NCI-H1930 (cell line): Measurements from ENCODE around the gene RASAL1.

Experiments
- DNase-seq, 2 experiments: peaks; one replicate each; lab custom pipeline; 2025; lab: John Stamatoyannopoulos, UW

The RASAL1 gene

DNA sequence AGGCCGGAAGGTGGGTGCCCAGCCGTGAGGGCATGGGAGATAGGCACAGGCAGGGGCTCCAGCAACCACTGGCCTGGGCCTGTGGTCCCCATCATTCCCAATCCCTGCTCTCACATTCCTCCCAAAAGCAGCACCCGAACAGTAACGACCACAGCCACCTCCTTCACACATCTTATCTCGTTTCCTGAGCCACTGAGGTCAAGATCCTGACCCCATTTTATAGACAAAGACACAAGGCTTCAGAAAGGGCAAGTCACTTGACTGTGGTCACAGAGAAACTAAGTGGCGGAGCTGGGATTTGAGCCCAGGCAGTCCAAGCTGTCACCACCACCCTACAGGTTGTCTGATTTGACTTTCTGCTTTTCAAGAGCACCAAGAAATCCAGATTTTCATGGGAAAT, 40.2 kb downstream of the RASAL1 start:
- no peak for DNase-seq

DNA sequence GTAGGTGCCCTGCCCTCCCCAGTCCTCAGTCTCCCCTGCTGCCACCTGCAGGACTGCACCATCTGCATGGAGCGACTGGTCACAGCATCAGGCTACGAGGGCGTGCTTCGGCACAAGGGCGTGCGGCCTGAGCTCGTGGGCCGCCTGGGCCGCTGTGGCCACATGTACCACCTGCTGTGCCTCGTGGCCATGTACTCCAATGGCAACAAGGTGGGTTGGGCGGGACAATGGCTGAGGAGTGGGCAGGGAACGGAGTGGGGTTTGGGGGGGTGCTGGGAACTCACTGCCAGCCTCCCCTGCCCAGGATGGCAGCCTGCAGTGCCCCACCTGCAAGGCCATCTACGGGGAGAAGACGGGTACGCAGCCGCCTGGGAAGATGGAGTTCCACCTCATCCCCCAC, 40.8 kb downstream of the RASAL1 start:
- DNase-seq, result no peak

DNA sequence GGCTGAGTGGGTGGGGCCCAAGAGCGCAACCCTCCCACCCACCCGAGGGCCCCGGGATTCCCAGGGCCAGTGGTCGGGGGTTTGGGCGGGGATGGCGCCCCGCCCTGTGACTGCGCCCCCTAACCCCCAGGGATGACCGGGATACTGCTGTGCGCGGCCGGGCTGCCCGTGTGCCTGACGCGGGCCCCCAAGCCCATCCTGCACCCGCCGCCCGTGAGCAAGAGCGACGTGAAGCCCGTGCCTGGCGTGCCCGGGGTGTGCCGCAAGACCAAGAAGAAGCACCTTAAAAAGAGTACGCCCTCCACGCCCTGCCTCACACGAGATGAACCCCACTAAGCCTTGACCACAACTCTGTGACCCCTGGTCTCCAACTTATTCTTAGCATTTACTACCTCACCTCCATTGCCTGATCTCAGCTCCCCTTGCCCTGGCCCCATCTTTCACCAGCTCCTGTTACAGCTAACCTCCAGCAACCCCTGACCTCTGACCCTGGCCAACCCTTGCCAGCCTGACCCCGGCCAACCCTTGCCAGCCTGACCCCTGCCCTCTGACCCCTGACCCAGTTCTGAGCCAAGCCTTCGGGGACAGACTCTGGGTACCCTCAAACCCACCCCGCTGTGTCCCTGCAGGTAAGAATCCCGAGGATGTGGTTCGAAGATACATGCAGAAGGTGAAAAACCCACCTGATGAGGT, 42.0 kb downstream of the RASAL1 start:
- no peak for DNase-seq

DNA sequence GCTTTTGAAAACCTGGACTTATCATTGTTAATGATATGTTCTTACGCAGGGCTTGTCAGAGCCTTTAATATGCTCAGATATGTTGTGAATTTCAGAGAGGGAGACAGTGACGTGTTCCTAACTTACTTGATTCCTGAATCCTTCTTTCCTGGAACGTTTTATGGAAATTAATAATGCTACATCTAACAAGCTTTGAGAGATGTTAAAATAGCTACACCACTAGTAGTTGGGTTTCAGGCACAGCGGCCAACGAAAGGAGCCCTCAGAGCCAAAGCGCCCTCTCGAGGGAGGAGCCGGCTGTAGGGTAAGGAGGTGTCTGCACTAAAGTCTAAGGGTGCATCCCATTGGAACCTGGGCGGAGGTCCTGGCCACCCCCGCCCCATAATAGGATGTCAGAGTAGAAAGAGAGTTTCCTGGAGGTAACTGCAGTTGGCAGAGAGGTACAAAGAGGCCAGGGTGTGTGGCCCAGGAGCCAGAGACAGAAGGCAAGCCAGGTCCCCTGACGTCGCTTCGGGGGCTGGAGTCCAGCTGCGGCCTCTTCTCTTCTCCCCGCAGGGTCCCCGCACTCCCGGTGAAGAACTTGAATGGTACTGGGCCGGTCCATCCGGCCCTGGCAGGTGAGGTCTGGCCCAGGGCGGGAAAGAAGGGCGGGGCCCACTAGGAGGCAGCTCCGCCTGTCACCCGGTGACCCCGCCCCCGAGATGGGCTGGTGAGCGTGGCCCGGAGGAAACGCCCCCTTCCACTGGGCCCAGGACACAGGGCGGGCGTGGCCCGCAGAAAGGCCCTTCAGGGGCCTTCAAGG, 42.8 kb downstream of the RASAL1 start:
- no peak for DNase-seq

DNA sequence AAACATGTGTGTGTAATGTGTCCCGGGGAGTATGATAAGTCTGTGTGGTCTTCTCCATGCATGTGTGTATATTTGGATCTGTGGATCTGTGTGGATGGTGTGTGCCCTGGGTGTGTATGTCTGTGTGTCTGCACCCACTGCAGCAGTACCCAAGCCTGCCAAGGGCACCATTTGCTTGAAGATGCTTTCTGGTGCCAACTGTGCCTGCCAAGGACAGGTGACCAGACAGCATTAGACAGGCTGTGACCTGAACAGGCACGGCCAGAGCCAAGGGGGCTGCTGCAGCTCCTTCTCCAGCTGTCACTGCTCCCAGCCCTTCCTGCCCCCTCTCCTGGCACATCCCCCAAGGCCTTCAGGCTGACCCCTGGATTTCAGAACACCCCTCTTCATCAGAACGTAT, 44.1 kb downstream of the RASAL1 start:
- no peak for DNase-seq

DNA sequence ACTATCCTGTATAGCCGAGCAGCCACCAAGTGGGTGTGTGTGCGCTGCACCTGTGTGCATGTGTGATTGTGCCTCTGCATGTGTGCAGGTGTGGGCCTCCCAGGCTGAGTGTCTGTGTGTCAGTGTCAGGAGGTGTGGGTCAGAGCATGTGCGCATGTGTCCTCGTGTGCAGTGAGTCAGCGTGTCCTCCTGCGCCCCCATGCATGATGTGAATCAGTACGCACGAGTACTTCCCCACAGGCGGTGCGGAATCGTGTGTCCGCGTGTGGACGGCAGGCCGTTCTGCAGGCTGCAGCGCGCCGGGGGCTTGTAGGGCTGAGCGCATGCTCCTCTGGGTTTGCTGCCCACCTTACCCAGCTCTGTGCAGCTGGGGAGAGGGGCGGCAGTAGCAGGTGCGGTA, 44.8 kb downstream of the RASAL1 start:
- no peak for DNase-seq

DNA sequence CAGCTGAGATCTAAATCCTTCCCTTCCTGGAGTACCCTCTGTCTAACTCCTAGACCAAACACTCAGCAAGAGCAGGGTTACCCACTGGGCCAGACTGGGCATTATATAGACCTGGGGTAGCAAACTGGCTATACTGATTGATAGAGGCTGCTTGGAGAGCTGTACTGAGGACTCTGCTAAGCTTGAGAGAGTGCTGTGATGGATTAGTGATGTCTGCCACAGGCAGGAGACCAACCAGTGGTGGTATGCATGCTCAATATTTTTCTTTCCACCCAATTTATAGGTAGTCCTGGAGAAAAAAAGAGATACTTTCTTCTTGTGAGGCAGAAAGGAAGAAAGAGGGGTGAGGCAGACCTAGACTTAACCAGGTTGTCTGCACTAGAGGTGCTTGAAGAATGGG, 45.7 kb downstream of the RASAL1 start:
- DNase-seq, result no peak

DNA sequence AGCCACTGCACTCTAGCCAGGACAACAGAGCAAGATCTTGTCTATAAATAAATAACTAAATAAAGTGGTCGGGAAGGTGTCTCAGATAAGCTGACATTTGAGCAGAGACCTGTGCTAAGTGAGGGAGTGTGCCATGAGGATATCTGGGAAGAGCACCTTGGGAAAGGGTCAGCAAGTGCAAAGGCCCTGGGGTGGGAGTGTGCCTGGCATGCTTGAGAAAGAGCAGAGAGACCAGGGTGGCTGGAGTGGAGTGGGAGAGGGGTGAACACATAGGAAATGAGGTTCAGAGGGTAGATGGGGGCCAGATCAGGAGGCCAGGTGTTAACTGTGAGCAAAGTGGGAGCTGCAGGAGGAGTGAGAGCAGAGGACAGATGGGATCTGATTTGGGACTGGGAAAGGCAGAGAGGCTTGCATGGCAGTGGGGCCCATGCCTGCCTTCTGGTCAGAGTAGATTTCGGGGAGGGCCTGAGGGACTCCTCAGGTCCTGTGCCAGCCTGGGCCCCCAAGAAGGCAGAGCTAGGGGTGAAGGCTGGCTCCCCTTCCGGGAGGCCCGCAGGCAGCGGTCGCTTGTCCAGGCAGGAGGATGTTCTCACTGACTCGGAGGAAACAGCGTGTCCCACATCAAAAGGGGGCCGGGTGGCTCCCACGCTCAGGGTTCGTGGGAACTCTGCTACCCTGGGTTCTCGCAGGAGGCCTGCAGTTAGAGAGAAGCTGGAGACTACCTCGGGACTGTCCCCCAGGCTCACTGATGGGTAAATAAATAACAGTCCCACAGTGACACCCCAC, 46.4 kb downstream of the RASAL1 start:
- DNase-seq, result no peak

DNA sequence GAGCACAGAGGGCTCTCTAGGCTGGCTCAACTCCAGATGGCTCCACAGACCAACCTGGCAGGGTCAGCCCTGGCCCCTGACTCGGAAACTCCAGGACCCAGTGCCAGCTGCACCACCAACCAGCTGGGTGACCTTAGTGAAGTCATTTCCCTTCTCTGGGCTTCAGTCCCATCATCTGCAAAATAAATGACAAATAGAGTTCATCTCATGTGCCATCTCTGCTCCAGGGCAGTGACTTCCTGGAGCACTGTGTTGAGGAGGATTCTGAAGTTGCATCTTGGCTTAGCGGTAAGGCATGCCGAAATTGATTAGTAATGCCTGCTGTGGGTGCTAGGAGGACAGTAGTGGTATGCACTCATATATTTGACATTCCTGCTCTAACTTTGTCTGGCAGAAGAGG, 47.5 kb downstream of the RASAL1 start:
- no peak for DNase-seq

DNA sequence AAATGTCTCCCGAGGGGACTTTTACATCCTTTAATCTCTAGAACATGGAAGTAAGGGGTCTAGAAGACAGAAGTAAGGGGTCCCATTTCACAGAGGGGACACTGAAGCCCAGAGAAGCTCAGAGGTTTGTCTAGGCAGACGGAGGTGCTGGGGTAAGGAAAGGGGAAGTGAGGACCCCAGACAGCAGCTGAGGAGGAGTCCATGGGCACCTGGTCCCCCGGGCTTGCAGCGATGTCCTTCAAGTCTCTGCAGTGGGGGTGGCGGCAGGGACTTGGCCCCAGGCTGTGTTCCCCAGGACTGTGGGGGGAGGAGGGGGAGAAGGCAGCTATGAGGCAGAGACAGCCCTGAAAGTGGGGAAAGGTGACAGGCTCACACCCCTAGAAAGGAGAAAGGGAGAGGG, 48.4 kb downstream of the RASAL1 start:
- DNase-seq, result no peak

DNA sequence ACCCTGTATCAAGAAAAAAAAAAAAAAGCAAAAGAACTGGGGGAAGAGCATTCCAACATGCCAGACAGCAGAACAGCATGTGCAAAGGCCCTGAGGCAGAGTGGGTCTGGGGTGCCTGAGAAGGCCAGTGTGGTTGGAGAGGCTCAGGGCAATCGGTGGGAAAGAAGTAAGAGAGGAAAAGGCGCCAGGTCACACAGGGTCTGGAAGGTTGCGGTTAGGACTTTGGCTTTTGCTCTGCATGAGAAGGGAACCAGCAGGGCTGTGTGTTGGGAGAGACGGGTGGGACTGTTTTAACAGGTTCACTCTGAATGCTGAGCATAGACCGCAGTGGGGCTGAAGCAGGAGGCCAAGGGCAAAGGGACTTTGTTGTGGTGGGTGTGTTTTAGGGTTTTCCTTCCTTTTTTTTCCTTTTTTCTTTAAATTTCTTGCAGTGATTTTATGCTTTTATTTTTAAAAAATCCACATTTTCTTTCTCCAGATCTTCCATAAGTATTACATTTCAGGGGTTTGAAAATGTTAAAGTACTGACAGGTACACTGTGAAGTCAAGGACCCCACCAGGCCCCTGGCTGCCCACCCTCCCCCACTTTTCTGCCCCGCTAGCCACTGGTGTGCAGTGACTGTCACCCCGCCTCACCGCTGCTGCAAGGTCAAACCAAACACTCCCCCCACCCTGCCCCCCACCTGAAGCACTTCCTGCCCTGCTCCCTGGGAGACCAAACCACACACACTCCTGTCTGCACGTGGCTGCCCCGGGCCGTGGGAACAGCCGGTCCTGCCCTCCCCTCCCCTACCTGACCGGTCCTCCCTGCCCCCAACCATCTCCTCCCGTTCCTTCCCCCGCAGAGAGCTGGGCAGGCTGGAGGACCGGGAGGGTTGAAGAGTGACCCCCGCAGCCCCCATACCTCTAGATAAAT, 49.1 kb downstream of the RASAL1 start:
- DNase-seq, result no peak

DNA sequence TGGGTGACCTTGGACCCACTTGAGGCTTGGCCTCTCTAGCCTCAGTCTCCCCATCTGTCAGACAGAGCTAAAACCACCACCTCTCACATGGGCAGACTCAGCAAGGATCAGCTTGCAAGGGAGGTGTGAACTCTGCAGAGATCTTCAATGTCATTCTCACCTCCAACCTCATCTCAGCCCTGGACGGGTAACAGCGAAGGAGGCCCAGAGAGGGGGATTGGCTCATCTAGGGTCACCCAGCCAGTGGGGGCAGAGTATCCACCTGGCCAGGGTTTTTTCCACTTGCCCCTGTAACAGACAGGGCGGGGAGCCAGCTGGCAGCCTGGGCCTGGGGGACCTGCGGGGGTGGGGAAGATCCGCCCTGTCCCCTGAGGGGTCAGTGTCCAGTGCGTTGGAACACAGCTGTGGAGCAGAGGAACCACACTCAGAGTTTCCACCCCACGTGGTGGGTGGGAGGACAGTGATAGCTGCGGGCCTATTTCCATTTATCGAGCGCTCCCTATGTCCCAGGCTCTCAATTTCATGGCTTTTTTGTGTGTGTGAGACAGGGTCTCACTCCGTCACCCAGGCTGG, 51.6 kb downstream of the RASAL1 start:
- DNase-seq, result no peak

DNA sequence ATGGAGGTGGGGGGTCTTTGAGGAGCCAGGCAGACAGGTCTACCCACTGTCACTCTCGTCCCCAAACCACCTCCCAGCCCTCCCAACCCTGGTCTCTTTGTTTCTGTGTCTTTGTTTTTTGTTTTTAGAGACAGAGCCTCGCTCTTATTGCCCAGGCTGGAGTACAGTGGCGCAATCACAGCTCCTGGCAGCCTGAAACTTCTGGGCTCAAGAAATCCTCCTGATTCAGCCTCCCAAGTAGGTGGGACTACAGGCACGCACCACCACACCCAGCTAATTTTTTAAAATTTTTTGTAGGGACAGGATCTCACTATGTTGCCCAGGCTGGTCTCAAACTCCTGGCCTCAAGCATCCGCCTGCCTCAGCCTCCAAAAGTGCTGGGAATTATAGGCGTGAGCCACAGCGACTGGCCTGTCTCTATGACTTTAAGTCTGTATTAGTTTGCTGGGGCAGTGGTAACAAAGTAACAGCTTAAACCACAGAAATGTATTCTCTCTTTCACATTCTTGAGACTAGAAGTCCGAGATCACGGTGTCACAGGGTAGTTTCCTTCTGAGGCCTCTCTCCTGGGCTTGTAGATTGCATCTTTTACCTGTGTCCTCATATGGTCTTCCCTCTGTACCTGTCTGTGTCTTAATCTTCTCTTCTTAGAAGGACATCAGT, 52.9 kb downstream of the RASAL1 start:
- no peak for DNase-seq

DNA sequence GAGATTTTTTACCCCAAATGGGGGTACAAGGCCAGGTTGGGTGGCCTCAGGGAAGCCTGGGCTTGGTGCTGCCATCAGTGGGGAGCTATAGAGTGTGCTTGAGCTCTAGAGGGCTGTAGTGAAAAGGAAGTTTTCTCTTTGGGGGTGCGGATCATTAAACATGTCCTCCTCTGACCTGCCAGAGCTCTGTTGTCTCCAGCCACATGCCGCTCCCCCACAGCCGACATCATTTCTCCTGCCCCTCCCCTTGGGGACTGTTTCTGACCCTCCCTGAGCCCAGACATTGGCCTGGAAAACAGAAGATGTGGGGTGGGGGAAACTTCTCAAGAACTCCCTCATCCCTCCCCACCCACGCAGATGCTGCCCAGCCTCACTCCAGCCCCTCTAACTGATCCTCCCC, 53.7 kb downstream of the RASAL1 start:
- DNase-seq, result no peak

DNA sequence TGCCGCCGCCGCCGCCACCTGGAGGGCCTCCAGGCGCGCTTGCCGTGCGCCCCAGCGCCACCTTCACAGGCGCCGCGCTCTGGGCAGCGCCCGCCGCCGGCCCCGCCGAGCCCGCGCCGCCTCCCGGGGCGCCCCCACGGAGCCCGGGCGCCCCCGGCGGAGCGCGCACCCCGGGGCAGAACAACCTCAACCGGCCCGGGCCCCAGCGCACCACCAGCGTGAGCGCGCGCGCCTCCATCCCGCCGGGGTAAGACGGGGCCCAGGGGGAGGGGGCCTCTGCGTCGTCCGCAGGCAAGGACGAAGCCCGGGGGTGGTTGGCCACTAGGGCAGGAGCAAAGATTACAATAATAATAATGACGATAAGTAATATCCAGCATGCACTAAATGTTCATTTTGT, 57.7 kb downstream of the RASAL1 start:
- DNase-seq, result no peak

DNA sequence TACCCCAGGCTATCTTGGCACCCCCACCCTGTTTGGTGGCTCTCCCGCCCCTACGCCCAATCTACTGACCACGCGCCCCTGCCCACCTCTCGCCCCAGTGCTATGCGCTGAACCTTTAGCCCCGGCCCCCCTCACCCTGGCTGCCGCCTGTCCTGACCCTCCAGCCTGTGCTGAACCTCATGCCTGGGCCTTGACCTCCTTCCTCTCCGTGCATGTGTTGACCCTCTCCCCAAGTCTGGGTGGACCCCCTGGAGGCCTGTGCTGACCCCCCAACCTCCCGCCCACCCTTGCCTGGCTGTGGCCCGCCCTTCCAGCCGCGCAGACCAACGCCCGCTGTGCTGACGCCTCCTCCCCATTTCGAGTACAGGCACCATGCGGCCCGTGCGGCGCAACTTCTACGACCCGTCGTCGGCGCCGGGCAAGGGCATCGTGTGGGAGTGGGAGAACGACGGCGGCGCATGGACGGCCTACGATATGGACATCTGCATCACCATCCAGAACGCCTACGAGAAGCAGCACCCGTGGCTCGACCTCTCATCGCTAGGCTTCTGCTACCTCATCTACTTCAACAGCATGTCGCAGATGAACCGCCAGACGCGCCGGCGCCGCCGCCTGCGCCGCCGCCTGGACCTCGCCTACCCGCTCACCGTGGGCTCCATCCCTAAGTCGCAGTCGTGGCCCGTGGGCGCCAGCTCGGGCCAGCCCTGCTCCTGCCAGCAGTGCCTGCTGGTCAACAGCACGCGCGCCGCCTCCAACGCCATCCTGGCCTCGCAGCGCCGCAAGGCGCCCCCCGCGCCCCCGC, 58.3 kb downstream of the RASAL1 start:
- DNase-seq, result no peak

DNA sequence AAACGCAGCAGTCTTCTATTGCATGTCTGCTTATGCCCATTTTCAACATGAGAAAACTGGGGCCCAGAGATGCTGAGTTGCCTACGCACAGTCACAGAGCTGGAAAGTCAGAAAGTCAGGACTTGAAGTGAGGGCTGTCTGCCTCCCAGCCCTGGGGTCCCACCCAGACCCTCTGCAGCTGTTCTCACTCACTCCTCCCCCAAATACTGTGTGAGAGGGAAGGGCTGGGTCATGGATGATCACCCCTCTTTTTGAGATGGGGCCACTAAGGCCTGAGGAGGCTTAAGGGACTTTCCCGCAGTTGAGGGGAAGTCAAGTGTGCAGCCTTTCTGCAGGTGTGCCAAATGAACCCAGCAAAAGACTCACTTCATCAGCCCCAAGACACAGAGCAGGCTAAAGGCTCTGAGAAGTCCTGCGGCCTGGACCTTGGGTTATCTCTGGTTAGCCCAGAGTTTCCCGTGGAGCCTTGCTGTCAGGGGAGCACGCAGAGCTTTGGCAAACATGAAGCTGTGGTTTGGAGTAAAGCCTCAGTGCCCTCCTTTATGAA, 60.4 kb downstream of the RASAL1 start:
- DNase-seq, result no peak

DNA sequence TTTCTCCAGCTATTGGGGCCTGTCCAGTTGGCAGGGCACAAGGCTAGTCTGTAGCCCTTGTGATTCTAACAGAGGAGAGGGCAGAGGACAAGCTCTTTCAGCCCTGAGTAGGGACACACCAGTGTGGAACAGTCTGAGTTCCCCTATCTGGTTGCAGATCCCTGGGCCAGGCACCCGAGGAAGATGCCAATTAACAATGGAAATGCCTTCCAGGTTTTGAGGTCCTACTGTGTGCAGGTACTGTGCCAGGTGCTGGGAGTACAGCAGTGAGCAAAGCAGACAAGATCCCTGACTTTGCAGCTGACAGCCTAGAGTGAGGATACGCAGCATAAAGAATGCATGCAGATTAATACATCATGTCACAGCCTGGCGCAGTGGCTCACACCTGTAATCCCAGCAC, 62.0 kb downstream of the RASAL1 start:
- no peak for DNase-seq

DNA sequence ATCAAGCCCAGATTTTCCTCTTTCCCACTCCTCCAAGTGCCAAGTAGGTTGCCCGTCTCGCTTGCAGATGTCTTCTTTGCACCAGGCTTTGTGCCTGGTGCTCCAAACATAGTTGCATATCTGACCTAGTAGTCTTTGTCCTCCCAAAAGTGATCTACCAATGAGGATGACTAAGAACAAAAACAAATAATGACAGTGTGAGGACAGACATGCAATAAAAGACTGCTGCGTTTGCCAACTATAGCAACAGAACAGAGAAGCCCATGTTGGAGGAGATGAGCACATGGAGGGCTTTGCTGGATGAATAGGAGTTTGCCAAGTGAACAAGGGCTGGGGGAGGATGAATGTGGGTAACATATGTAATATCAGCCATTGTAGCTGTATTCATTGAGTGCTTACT, 63.4 kb downstream of the RASAL1 start:
- no peak for DNase-seq
